RWPE2 (cell line): ENCODE data around the gene LYPD5.

Experiments
- ATAC-seq: fragments of 200-7000 bp; cut with Tn5 transposase; 3 replicates; pipeline ENCODE4 v1.9.1; 2021; ENCODE audit warnings: low read depth
- DNase-seq: peaks from one replicate; pipeline ENCODE4 v3.0.0-alpha.2; 2020; ENCODE audit warnings: low spot score
- H3K27ac ChIP-seq: fragments of 450-650 bp; 2 replicates; pipeline ENCODE4 v1.5.1; 2017; ENCODE audit warnings: mild to moderate bottlenecking; ENCODE audit not compliant: poor library complexity, severe bottlenecking
- H3K27me3 ChIP-seq: fragments of 250-450 bp; sonication (Bioruptor Pico); 2 replicates; pipeline ENCODE4 v1.5.1; 2021; ENCODE audit warnings: mild to moderate bottlenecking, moderate library complexity; ENCODE audit not compliant: insufficient read depth, poor library complexity, severe bottlenecking
- H3K36me3 ChIP-seq: fragments of 250-450 bp; sonication (Bioruptor Pico); 2 replicates; pipeline ENCODE4 v1.5.1; 2020; ENCODE audit warnings: low read depth, mild to moderate bottlenecking, moderate library complexity
- H3K4me1 ChIP-seq: fragments of 250-450 bp; sonication (Bioruptor Pico); 2 replicates; pipeline ENCODE4 v1.5.1; 2021; ENCODE audit warnings: mild to moderate bottlenecking, moderate library complexity; ENCODE audit not compliant: insufficient read depth, poor library complexity, severe bottlenecking
- H3K4me3 ChIP-seq: fragments of 250-450 bp; sonication (Bioruptor Pico); 2 replicates; pipeline ENCODE4 v1.5.1; 2021; ENCODE audit warnings: mild to moderate bottlenecking, moderate library complexity; ENCODE audit not compliant: severe bottlenecking
- H3K9me3 ChIP-seq: fragments of 250-450 bp; sonication (Bioruptor Pico); 2 replicates; pipeline ENCODE4 v1.5.1; 2021; ENCODE audit warnings: mild to moderate bottlenecking, moderate library complexity; ENCODE audit not compliant: severe bottlenecking
- CTCF ChIP-seq: fragments of 450-650 bp; IDR thresholded peaks from one replicate; pipeline ENCODE4 v1.5.1; 2017; ENCODE audit warnings: mild to moderate bottlenecking, moderate library complexity; ENCODE audit not compliant: poor library complexity, severe bottlenecking

The LYPD5 gene

GRCh38 chr19:43804432-43804831, 2.2 kb upstream of the LYPD5 start:
- ATAC-seq = no peak
- H3K4me3 ChIP-seq = no peak overlapping the region
- no peaks in the 10 kb centered on the region for H3K9me3 ChIP-seq
- H3K27me3 ChIP-seq = no peaks in the 10 kb centered on the region
- no peaks in the 10 kb centered on the region for H3K36me3 ChIP-seq
- TF ChIP-seq CTCF = no peak
- DNase-seq = no peak
- H3K27ac ChIP-seq = no peak overlapping the region
- H3K4me1 ChIP-seq = peaks cover 7% of the 10 kb centered on the region

GRCh38 chr19:43799502-43800142, 2.6 kb downstream of the LYPD5 start:
- DNase-seq (no peak), ATAC-seq (peak; percentile 59)
- Histone ChIP-seq H3K4me3 (no peak overlapping the region), H3K27me3 (no peaks in the 10 kb centered on the region), H3K9me3 (no peaks in the 10 kb centered on the region), H3K27ac (peak overlapping the region; percentile 19), H3K4me1 (peaks cover 8% of the 10 kb centered on the region), H3K36me3 (no peaks in the 10 kb centered on the region)
- TF ChIP-seq CTCF = no peak

- Histone ChIP-seq H3K27ac (peak overlapping the region; percentile 19), H3K4me1 (peaks cover 8% of the 10 kb centered on the region), H3K36me3 (no peaks in the 10 kb centered on the region), H3K27me3 (no peaks in the 10 kb centered on the region), H3K4me3 (peak overlapping the region; percentile 44), H3K9me3 (no peaks in the 10 kb centered on the region)
- ATAC-seq (peak; percentile 90), DNase-seq (peak; percentile 89)
- TF ChIP-seq CTCF = no peak
These were observed 3.5 kb downstream of the LYPD5 start for GRCh38 chr19:43798546-43799409.

- no peaks in the 10 kb centered on the region for H3K27me3 ChIP-seq
- H3K4me1 ChIP-seq = peaks cover 8% of the 10 kb centered on the region
- ATAC-seq (no peak; the same call in 2 of the 3 replicates), DNase-seq (no peak)
- TF ChIP-seq CTCF = no peak
- no peaks in the 10 kb centered on the region for H3K9me3 ChIP-seq
- H3K27ac ChIP-seq = peak overlapping the region; percentile 19
- H3K4me3 ChIP-seq = peak overlapping the region; percentile 44
- H3K36me3 ChIP-seq = no peaks in the 10 kb centered on the region
These were observed 4.2 kb downstream of the LYPD5 start for GRCh38 chr19:43798026-43798545.
